ENCODE data around the gene CRYL1. TPM values are rescaled to one million over a fixed set of nuclear protein-coding genes. Genes with fewer than 3 reads are reported as not detected.

The CRYL1 gene
- total RNA-seq, 1 experiment from 2014 or later: 13.4 TPM

DNA sequence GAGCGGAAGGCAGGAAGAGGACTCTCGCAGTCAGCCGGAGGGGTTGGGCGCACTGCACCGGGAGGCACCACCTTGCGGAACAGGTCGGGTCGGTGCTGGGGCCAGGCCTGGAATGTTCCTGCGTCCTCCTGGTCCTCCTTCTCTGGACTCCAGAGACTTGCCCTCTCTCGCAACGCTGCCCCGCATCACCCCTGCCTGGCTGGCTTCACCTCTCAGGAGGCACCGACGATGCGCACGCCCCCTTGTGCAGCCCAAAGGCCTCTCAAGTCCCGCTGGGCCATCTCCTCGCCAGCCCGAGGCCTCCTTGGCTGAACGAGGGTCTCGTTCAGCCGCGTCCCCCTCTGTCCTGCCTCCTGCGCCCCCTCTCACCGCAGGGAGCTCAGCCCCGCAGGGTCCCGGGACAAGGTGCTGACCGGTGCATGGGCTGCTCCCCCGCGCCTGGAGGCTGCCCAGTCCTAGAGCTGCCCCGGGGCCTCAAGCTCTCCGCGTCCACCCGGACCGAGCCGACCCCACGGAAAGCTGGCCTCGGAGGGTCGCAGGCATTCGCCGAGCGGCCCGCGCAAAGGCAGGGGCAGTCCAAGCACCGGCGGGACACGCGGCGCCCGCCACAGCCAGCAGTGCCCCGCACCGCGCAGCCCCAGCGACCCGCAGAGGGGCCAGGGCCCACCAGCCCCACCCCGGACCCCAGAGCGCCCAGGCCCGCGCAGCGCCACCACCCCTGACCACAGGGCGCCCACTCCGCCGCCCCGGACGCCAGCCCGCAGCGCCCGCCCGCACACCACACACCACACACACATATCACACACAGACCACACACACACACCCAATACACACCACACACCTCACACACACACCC is 133.8 kb downstream of the CRYL1 start:
- no peak for TF ChIP-seq TCF7L2 (IDR thresholded peaks at IDR 0.05; ENCODE audit: low read depth, low read length)
- TF ChIP-seq, protein P1, sequence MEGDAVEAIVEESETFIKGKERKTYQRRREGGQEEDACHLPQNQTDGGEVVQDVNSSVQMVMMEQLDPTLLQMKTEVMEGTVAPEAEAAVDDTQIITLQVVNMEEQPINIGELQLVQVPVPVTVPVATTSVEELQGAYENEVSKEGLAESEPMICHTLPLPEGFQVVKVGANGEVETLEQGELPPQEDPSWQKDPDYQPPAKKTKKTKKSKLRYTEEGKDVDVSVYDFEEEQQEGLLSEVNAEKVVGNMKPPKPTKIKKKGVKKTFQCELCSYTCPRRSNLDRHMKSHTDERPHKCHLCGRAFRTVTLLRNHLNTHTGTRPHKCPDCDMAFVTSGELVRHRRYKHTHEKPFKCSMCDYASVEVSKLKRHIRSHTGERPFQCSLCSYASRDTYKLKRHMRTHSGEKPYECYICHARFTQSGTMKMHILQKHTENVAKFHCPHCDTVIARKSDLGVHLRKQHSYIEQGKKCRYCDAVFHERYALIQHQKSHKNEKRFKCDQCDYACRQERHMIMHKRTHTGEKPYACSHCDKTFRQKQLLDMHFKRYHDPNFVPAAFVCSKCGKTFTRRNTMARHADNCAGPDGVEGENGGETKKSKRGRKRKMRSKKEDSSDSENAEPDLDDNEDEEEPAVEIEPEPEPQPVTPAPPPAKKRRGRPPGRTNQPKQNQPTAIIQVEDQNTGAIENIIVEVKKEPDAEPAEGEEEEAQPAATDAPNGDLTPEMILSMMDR (IDR thresholded peaks at IDR 0.05): no peak
- TF ChIP-seq POLR2AphosphoS5 (IDR thresholded peaks at IDR 0.05; ENCODE audit: low read depth, low read length): no peak
- TF ChIP-seq SIN3A (IDR thresholded peaks at IDR 0.05; ENCODE audit: borderline replicate concordance, insufficient read depth, low read depth, low read length): no peak
- TF ChIP-seq, protein P2, sequence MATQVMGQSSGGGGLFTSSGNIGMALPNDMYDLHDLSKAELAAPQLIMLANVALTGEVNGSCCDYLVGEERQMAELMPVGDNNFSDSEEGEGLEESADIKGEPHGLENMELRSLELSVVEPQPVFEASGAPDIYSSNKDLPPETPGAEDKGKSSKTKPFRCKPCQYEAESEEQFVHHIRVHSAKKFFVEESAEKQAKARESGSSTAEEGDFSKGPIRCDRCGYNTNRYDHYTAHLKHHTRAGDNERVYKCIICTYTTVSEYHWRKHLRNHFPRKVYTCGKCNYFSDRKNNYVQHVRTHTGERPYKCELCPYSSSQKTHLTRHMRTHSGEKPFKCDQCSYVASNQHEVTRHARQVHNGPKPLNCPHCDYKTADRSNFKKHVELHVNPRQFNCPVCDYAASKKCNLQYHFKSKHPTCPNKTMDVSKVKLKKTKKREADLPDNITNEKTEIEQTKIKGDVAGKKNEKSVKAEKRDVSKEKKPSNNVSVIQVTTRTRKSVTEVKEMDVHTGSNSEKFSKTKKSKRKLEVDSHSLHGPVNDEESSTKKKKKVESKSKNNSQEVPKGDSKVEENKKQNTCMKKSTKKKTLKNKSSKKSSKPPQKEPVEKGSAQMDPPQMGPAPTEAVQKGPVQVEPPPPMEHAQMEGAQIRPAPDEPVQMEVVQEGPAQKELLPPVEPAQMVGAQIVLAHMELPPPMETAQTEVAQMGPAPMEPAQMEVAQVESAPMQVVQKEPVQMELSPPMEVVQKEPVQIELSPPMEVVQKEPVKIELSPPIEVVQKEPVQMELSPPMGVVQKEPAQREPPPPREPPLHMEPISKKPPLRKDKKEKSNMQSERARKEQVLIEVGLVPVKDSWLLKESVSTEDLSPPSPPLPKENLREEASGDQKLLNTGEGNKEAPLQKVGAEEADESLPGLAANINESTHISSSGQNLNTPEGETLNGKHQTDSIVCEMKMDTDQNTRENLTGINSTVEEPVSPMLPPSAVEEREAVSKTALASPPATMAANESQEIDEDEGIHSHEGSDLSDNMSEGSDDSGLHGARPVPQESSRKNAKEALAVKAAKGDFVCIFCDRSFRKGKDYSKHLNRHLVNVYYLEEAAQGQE (IDR thresholded peaks at IDR 0.05; ENCODE audit: insufficient read depth in 1 of 2, low read depth in 2 of 2, low read length in 1 of 2): no peak
- no TSS peak for BruUV-seq (replicated peaks)
- CTCF ChIA-PET: no interaction called here
- Histone ChIP-seq H3K4me1 (ENCODE audit: control insufficient read depth, insufficient read depth, low read length) (no peaks in the 10 kb centered on the region; the same call in 1 of the 2 replicates), H3K36me3 (ENCODE audit: control insufficient read depth, insufficient read depth, low read length) (no peaks in the 10 kb centered on the region), H3K27me3 (ENCODE audit: control insufficient read depth, insufficient read depth, low read length) (no peaks in the 10 kb centered on the region), H3K9me3 (ENCODE audit: control insufficient read depth, insufficient read depth, low read depth, low read length) (no peaks in the 10 kb centered on the region), H3K27ac (ENCODE audit: low read length) (no peak overlapping the region), H3K4me3 (ENCODE audit: low read depth in 2 of 2, low read length in 2 of 2) (no peak overlapping the region)
- ATAC-seq (no peak), DNase-seq (ENCODE audit: low read depth, low spot score) (no peak)
- in situ Hi-C loops (cut with HindIII; ENCODE audit: low pct_unique_long_range_greater_than_20kb, low sequenced_read_pairs) (no loop called here), intact Hi-C loops (cut with micrococcal nuclease; ENCODE audit: unreplicated experiment) (no loop called here)
- POLR2A ChIA-PET: no interaction called here

DNA sequence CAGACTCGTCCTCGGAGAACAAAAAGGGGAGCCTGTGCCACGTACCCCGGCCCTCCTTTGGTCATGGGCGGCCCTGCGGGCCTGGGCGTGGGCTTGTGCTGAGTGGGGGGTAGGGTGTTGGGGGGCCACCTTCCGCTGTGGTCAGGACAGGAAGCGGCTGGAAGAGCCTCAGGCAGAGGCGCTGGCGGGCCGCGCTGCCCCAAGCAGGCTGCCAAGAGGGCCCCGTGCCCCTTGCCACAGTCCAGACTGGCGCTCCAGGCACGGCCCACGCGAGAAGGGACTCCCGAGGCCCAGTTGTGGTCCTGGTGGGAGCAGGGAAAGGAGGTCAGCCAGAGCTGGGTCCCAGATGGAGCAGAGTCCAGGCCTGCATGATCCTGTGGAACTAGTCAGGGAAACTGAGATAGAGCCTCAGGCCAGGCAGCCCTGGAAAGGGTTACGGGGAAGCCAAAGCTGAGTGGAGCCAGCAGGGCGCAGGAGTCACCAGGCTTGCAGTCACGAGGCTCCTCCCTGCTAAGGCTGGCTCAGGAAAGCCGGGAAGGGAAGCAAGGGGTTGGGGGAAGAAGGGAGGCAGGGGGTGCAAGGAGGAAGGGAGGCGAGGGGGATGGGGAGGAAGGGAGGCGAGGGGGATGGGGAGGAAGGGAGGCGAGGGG is 135.0 kb downstream of the CRYL1 start:
- Histone ChIP-seq H3K27ac (ENCODE audit: low read length) (no peak overlapping the region), H3K36me3 (ENCODE audit: control insufficient read depth, insufficient read depth, low read length) (no peaks in the 10 kb centered on the region), H3K9me3 (ENCODE audit: control insufficient read depth, insufficient read depth, low read depth, low read length) (no peaks in the 10 kb centered on the region), H3K4me1 (ENCODE audit: control insufficient read depth, insufficient read depth, low read length) (no peaks in the 10 kb centered on the region; the same call in 1 of the 2 replicates), H3K27me3 (ENCODE audit: control insufficient read depth, insufficient read depth, low read length) (no peaks in the 10 kb centered on the region), H3K4me3 (ENCODE audit: low read depth in 2 of 2, low read length in 2 of 2) (no peak overlapping the region)
- DNase-seq (ENCODE audit: low read depth, low spot score) (no peak), ATAC-seq (no peak; the same call in 1 of the 2 replicates)
- no peak for TF ChIP-seq SIN3A (IDR thresholded peaks at IDR 0.05; ENCODE audit: borderline replicate concordance, insufficient read depth, low read depth, low read length)
- no peak for TF ChIP-seq TCF7L2 (IDR thresholded peaks at IDR 0.05; ENCODE audit: low read depth, low read length)
- TF ChIP-seq, protein P1 (IDR thresholded peaks at IDR 0.05): no peak
- TF ChIP-seq, protein P2 (IDR thresholded peaks at IDR 0.05; ENCODE audit: insufficient read depth in 1 of 2, low read depth in 2 of 2, low read length in 1 of 2): no peak
- no peak for TF ChIP-seq POLR2AphosphoS5 (IDR thresholded peaks at IDR 0.05; ENCODE audit: low read depth, low read length)
- BruUV-seq (replicated peaks): no TSS peak
- ChIA-PET CTCF (no interaction called here), POLR2A (no interaction called here)
- intact Hi-C loops (cut with micrococcal nuclease; ENCODE audit: unreplicated experiment): no loop called here
- in situ Hi-C loops (cut with HindIII; ENCODE audit: low pct_unique_long_range_greater_than_20kb, low sequenced_read_pairs): no loop called here

All from Panc1 (cell line).